T1000 (cell line): ENCODE results near the gene MYORG.

Experiments
- DNase-seq: peaks from one replicate; lab custom pipeline; 2025; ENCODE audit warnings: mixed read lengths; lab: John Stamatoyannopoulos, UW

MYORG gene

DNA sequence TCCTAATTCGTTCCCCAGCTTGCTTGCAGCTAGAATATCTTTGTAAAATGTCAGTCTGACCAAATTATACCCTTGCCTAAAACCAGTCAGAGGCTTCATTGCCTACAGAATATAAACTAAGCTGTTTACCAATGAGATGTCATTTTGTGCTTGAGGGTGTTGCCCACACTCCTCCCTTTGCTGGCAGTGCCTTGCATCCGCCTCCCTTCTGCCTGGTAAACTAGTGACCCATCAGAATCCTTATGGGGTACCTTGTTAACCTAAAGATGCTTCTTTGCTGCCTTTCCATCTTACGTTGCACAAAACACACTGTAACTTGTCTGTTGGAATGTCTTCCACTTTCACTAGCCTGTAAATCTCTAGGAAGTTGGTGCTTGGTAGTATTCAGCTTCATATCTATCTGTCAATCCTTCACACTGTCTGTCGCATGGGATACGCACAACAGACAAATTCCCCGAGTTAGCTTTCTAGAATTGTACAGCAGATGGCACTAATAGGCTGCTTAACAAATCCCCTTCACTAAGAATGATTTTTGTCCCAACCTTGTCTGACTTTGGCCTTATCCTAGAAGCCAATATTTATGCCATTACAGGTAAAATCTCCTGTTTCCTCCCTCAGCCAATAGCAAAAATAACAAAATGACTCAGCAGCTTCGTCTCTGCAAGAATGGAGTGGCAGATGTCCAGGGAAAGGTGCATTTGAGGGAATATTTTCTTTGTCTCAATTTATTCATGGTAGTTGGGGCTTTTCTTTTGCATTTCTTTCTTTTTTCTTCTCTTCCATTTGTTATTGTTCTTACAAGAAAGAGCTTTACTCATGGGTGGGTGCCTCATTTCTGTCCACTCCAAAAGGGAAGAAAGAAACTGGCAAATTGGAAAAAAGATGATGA lies 44.4 kb downstream of the MYORG start:
- DNase-seq: no peak

- DNase-seq: no peak
Measured at GRCh38 chr9:34331196-34331595, 45.5 kb downstream of the MYORG start.

GRCh38 chr9:34328987-34329832 lies 47.5 kb downstream of the MYORG start, which contains the start of the genes KIF24 and NUDT2:
TSS of gene KIF24 (minus strand) at chr9:34329268. CDS start at chr9:34311346, 17,922 bp downstream.
TSS of gene NUDT2 (plus strand) at chr9:34329569. CDS start at chr9:34339040, 9,471 bp downstream.
- DNase-seq: peak; percentile 91

DNA sequence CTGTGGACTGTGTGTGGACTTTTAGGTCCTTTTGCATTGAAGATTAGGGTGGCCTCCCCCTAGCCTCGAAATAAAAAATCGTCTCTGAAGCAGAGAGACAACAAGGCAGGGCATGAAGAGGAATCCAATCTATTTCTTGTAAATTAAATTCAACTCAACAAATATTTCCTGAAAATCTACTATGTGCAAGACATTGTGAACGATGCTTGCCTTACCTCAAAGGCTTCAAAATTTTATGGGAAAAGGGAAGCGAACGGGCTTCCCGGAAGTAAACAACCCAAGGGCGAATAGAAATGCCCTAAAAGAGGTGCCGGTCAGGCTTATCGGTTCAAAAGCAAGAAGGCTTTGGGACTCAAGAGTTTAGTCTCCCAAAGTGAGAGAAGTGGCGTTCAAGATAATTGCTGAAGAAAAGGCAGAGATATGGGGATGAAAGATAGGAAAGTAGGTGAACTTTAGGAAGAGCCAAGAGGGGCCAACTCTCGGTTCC lies 48.2 kb downstream of the MYORG start:
- DNase-seq: no peak

- no peak for DNase-seq
Measured at GRCh38 chr9:34326690-34327089, 50.0 kb downstream of the MYORG start.

GRCh38 chr9:34322899-34323591 lies 53.7 kb downstream of the MYORG start:
- DNase-seq: no peak

GRCh38 chr9:34321451-34321850 lies 55.2 kb downstream of the MYORG start:
- DNase-seq: no peak

- no peak for DNase-seq
Measured at GRCh38 chr9:34318163-34318790, 58.4 kb downstream of the MYORG start.

DNA sequence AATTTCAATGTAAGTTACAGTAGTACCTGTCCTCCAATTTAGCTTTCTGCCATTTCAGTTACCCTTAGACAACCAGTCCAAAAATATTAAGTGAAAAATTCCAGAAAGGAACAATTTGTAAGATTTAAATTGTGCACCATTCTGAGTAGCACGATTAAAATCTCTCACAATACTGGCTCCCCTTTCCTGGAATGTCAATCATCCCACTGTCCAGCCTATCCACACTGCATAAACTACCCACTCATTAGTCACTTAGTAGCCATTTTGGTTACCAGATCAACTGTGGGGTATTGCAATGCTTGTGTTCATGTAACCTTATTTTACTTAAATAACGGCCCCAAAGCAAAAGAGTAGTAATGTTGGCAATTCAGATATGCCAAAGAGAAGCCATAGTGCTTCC lies 59.3 kb downstream of the MYORG start:
- no peak for DNase-seq
